ENCODE data around the gene MBP. TPM values are rescaled to one million over a fixed set of nuclear protein-coding genes. Genes with fewer than 3 reads are reported as not detected.

Gene MBP
- total and polyA plus RNA-seq, 2 of the 13 experiments (the other 11 are each of a cell fraction or from before 2014, with no cell fraction given): 5.0 to 8.5 TPM

DNA sequence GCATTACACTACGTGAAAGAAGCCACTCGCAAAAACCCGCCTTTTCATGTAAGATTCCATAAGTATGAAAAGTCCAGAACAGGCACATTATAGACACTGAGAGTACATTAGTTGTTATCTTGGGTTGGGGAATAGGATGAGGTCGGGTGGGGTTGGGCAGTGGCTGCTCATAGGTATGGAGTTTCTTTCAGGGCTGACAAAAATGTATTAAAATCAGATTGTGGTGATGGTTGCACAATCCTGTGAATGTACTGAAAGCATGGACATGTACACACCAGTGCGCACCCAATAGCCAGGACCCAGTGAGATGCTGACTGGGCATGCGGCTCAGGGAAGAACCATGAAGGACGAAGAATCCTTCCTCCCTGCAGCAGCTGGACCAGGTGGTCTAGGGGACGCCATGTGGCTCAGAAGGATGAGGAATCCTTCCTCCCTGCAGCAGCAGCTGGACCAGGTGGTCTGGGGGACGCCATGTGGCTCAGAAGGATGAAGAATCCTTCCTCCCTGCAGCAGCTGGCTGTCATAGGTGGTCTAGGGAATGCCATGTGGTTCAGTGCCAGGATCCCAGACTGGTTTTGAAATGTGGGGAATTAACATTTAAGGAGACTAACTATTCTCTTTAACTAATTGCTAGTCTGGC, 50.1 kb downstream of the MBP start:
- Histone ChIP-seq H3K4me2 (ENCODE audit: low read depth, low read length) (no peak overlapping the region), H3K9ac (ENCODE audit: insufficient read depth, low read depth, low read length) (no peak overlapping the region), H2AFZ (ENCODE audit: low read length) (no peak overlapping the region), H3K27ac (ENCODE audit: extremely low read length, insufficient read depth, low read length) (no peak overlapping the region), H4K20me1 (ENCODE audit: insufficient read depth, low read length) (0 out of 2 replicates have a peak, but pooled peaks cover 4% of the 10 kb centered on the region), H3K36me3 (replicated peaks in 1 of 2; ENCODE audit: control insufficient read depth in 1 of 2, insufficient read depth in 2 of 2, low read length in 2 of 2) (no peaks in the 10 kb centered on the region), H3K4me3 (replicated peaks in 1 of 3; ENCODE audit: insufficient read depth in 1 of 3, low read depth in 2 of 3, low read length in 3 of 3) (no peak overlapping the region), H3K9me3 (ENCODE audit: low read length) (no peaks in the 10 kb centered on the region), H3K27me3 (ENCODE audit: control insufficient read depth in 1 of 2, insufficient read depth in 2 of 2, low read length in 2 of 2) (no peaks in the 10 kb centered on the region), H3K79me2 (ENCODE audit: insufficient read depth, low read length) (no peaks in the 10 kb centered on the region), H3K4me1 (ENCODE audit: insufficient read depth, low read length) (peaks cover 27% of the 10 kb centered on the region)
- ChIA-PET CTCF (ENCODE audit: low intra/inter-chr PET ratio, low total read pairs) (no interaction called here), POLR2A (no interaction called here)
- DNase-seq (ENCODE audit: low spot score): no peak
- in situ Hi-C loops (cut with HindIII; ENCODE audit: extremely low pct_ligation_motif_present, low pct_unique_long_range_greater_than_20kb) (no loop called here), intact Hi-C loops (cut with micrococcal nuclease; ENCODE audit: unreplicated experiment) (no loop called here)
- 96% methylated on average over 9 of the region's 9 CpGs for WGBS (ENCODE audit: low lambda C conversion rate)
- FAIRE-seq: no peak
- no TSS peak for BruUV-seq (replicated peaks)
- no peak for ATAC-seq
- TF ChIP-seq, protein P1, sequence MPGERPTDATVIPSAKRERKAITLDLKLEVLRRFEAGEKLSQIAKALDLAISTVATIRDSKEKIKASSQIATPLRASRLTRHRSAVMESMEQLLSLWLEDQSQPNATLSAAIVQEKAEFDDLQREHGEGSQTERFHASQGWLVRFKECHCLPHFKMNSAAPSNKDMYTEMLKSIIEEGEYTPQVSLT (CRISPR knock-in tag; IDR thresholded peaks at IDR 0.05; ENCODE audit: borderline replicate concordance, low read depth): no peak
- TF ChIP-seq, protein P2, sequence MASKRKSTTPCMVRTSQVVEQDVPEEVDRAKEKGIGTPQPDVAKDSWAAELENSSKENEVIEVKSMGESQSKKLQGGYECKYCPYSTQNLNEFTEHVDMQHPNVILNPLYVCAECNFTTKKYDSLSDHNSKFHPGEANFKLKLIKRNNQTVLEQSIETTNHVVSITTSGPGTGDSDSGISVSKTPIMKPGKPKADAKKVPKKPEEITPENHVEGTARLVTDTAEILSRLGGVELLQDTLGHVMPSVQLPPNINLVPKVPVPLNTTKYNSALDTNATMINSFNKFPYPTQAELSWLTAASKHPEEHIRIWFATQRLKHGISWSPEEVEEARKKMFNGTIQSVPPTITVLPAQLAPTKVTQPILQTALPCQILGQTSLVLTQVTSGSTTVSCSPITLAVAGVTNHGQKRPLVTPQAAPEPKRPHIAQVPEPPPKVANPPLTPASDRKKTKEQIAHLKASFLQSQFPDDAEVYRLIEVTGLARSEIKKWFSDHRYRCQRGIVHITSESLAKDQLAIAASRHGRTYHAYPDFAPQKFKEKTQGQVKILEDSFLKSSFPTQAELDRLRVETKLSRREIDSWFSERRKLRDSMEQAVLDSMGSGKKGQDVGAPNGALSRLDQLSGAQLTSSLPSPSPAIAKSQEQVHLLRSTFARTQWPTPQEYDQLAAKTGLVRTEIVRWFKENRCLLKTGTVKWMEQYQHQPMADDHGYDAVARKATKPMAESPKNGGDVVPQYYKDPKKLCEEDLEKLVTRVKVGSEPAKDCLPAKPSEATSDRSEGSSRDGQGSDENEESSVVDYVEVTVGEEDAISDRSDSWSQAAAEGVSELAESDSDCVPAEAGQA (IDR thresholded peaks at IDR 0.05; ENCODE audit: low read depth): no peak
- TF ChIP-seq, protein P2 (CRISPR knock-in tag; IDR thresholded peaks at IDR 0.05; ENCODE audit: borderline replicate concordance): no peak
- no peak for TF ChIP-seq FOXJ3 (CRISPR knock-in tag; IDR thresholded peaks at IDR 0.05; ENCODE audit: borderline replicate concordance)
- no peak for TF ChIP-seq ZNF180 (CRISPR knock-in tag; IDR thresholded peaks at IDR 0.05; ENCODE audit: borderline replicate concordance, low read depth)
- TF ChIP-seq, protein P3, sequence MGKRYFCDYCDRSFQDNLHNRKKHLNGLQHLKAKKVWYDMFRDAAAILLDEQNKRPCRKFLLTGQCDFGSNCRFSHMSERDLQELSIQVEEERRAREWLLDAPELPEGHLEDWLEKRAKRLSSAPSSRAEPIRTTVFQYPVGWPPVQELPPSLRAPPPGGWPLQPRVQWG (CRISPR knock-in tag; IDR thresholded peaks at IDR 0.05; ENCODE audit: borderline replicate concordance, low read depth): no peak
- TF ChIP-seq ZNF841 (CRISPR knock-in tag; IDR thresholded peaks at IDR 0.05; ENCODE audit: borderline replicate concordance): no peak
- TF ChIP-seq KLF13 (CRISPR knock-in tag; IDR thresholded peaks at IDR 0.05): no peak
- TF ChIP-seq, protein P4, sequence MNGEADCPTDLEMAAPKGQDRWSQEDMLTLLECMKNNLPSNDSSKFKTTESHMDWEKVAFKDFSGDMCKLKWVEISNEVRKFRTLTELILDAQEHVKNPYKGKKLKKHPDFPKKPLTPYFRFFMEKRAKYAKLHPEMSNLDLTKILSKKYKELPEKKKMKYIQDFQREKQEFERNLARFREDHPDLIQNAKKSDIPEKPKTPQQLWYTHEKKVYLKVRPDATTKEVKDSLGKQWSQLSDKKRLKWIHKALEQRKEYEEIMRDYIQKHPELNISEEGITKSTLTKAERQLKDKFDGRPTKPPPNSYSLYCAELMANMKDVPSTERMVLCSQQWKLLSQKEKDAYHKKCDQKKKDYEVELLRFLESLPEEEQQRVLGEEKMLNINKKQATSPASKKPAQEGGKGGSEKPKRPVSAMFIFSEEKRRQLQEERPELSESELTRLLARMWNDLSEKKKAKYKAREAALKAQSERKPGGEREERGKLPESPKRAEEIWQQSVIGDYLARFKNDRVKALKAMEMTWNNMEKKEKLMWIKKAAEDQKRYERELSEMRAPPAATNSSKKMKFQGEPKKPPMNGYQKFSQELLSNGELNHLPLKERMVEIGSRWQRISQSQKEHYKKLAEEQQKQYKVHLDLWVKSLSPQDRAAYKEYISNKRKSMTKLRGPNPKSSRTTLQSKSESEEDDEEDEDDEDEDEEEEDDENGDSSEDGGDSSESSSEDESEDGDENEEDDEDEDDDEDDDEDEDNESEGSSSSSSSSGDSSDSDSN (CRISPR knock-in tag; IDR thresholded peaks at IDR 0.05): no peak
- TF ChIP-seq DPF2 (CRISPR knock-in tag; IDR thresholded peaks at IDR 0.05; ENCODE audit: borderline replicate concordance, low read depth): no peak
- no peak for TF ChIP-seq RFXAP (CRISPR knock-in tag; IDR thresholded peaks at IDR 0.05; ENCODE audit: borderline replicate concordance)
- TF ChIP-seq POLR2AphosphoS5 (IDR thresholded peaks at IDR 0.05; ENCODE audit: low read depth, low read length): no peak
- TF ChIP-seq, protein P5, sequence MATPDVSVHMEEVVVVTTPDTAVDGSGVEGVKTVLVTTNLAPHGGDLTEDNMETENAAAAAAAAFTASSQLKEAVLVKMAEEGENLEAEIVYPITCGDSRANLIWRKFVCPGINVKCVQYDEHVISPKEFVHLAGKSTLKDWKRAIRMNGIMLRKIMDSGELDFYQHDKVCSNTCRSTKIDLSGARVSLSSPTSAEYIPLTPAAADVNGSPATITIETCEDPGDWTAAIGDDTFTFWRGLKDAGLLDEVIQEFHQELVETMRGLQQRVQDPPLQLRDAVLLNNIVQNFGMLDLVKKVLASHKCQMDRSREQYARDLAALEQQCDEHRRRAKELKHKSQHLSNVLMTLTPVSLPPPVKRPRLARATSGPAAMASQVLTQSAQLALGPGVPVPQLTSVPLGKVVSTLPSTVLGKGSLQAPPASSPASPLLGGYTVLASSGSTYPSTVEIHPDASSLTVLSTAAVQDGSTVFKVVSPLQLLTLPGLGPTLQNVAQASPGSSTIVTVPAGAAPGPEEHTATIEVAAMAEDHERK (CRISPR knock-in tag; IDR thresholded peaks at IDR 0.05; ENCODE audit: low read depth): no peak

Data from HepG2 (cell line).